ENCODE results near the gene CRBN.

DNA sequence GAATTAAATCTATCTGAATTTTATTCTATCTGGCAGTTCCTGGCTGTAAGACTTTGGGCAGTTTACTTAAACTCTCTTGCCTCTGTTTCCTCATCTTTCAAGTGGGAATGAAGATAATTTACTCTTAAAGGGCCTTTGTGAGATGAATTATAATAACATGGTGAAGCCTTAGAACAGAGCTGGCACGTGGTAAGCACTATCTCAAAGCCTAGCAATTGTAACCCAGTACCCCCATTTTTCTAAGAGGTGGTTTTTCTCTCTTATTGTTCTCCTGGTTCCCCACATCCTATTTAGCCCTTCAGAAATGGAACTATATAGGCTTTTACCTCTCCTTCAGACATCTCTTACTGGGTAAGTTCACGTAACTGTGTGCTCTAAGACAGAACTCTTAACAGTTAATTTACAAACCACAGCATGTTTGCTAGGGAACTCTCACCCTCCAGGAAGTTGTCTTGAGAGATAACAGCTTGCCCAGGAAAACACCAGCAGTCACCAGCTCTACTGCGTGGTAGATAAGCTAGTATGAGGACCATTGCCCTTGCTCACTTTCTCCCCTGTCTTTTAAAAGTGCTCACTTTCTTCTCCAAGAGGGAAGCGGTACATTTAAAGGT is 12.3 kb upstream of the CRBN start:
- TF ChIP-seq REST (IDR thresholded peaks at IDR 0.05; ENCODE audit: low read depth) = no peak
- TF ChIP-seq RAD21 (IDR thresholded peaks at IDR 0.05; ENCODE audit: low read depth) = no peak
- TF ChIP-seq TEAD4 (IDR thresholded peaks at IDR 0.05) = no peak
- TF ChIP-seq FOXM1 (IDR thresholded peaks at IDR 0.05; ENCODE audit: borderline replicate concordance, low read depth) = no peak
- TF ChIP-seq EGR1 (IDR thresholded peaks at IDR 0.05) = no peak
- TF ChIP-seq YY1 (IDR thresholded peaks at IDR 0.05; ENCODE audit: low read depth) = no peak
